NCI-H1092 (cell line): ENCODE results near the gene HOXA5.

ENCODE experiments used
- DNase-seq: peaks from one replicate; lab custom pipeline; 2025; lab: John Stamatoyannopoulos, UW

The HOXA5 gene

GRCh38 chr7:27159266-27160144 lies 16.0 kb upstream of the HOXA5 start:
- no peak for DNase-seq

- no peak for DNase-seq
Measured at GRCh38 chr7:27158436-27159265, 15.2 kb upstream of the HOXA5 start.

- DNase-seq, result no peak
Measured at GRCh38 chr7:27157702-27158431, 14.4 kb upstream of the HOXA5 start.

GRCh38 chr7:27156916-27157701 lies 13.6 kb upstream of the HOXA5 start:
- DNase-seq, result no peak

GRCh38 chr7:27156508-27156898 lies 13.0 kb upstream of the HOXA5 start, which contains the start of gene HOXA7:
HOXA7 (minus strand) TSS chr7:27156675; CDS start chr7:27156545, 130 bp downstream.
- DNase-seq, result peak; percentile 75

- peak; percentile 70 for DNase-seq
Measured at GRCh38 chr7:27155816-27156507, 12.5 kb upstream of the HOXA5 start.

GRCh38 chr7:27154901-27155815 lies 11.7 kb upstream of the HOXA5 start:
- no peak for DNase-seq

GRCh38 chr7:27154369-27154768 lies 10.9 kb upstream of the HOXA5 start:
- DNase-seq, result no peak

- DNase-seq, result no peak
Measured at GRCh38 chr7:27153526-27153925, 10.0 kb upstream of the HOXA5 start.

GRCh38 chr7:27152816-27153442 lies 9.4 kb upstream of the HOXA5 start:
- DNase-seq, result no peak

- DNase-seq, result no peak
Measured at GRCh38 chr7:27151931-27152815, 8.7 kb upstream of the HOXA5 start, which contains the start of gene HOXA3. HOXA3 (minus strand) TSS chr7:27152583; CDS start chr7:27110640, 41,943 bp downstream.

- no peak for DNase-seq
Measured at GRCh38 chr7:27151341-27151930, 8.0 kb upstream of the HOXA5 start.

- peak; percentile 80 for DNase-seq
Measured at GRCh38 chr7:27150568-27151340, 7.3 kb upstream of the HOXA5 start.

- peak; percentile 32 for DNase-seq
Measured at GRCh38 chr7:27149842-27150567, 6.5 kb upstream of the HOXA5 start.

- no peak for DNase-seq
Measured at GRCh38 chr7:27148756-27149641, 5.5 kb upstream of the HOXA5 start.
